ENCODE results near the gene SECTM1.
"Not testable (repeated sequence)": the region's sequence is repeated elsewhere in the genome, so short reads cannot be mapped to it uniquely, and the experiment has no call there.

SECTM1 gene

GRCh38 chr17:82354804-82355308 is 21.3 kb upstream of the SECTM1 start:
- H3K36me3 ChIP-seq (ENCODE audit: control insufficient read depth, insufficient read depth, low read length): no peaks in the 10 kb centered on the region
- no peaks in the 10 kb centered on the region for H3K9me3 ChIP-seq (ENCODE audit: control insufficient read depth, low read length)
- 92 to 96% methylated on average over 7 of the region's 7 CpGs for WGBS, 2 experiments
- H3K27ac ChIP-seq (ENCODE audit: insufficient read depth, low read depth, low read length, poor library complexity, severe bottlenecking): no peak overlapping the region
- H3K4me3 ChIP-seq (ENCODE audit: insufficient read depth, low read depth, low read length): no peak overlapping the region
- H3K4me1 ChIP-seq (ENCODE audit: control insufficient read depth, insufficient read depth, low read length): no peaks in the 10 kb centered on the region
- no peaks in the 10 kb centered on the region for H3K27me3 ChIP-seq (ENCODE audit: control insufficient read depth, insufficient read depth, low read length, poor library complexity, severe bottlenecking)

GRCh38 chr17:82353484-82353883 is 19.9 kb upstream of the SECTM1 start:
- peaks cover 4% of the 10 kb centered on the region for H3K27me3 ChIP-seq (ENCODE audit: control insufficient read depth, insufficient read depth, low read length, poor library complexity, severe bottlenecking)
- H3K9me3 ChIP-seq (ENCODE audit: control insufficient read depth, low read length): no peaks in the 10 kb centered on the region
- H3K4me1 ChIP-seq (ENCODE audit: control insufficient read depth, insufficient read depth, low read length): no peaks in the 10 kb centered on the region
- H3K4me3 ChIP-seq (ENCODE audit: insufficient read depth, low read depth, low read length): no peak overlapping the region
- WGBS, 2 experiments: 91 to 94% methylated on average over 8 of the region's 8 CpGs
- no peak overlapping the region for H3K27ac ChIP-seq (ENCODE audit: insufficient read depth, low read depth, low read length, poor library complexity, severe bottlenecking)
- H3K36me3 ChIP-seq (ENCODE audit: control insufficient read depth, insufficient read depth, low read length): no peaks in the 10 kb centered on the region

- 50 to 51% methylated on average over 26 of the region's 26 CpGs for WGBS, 2 experiments
- Histone ChIP-seq H3K9me3 (ENCODE audit: control insufficient read depth, low read length) (no peaks in the 10 kb centered on the region), H3K4me3 (ENCODE audit: insufficient read depth, low read depth, low read length) (no peak overlapping the region), H3K36me3 (ENCODE audit: control insufficient read depth, insufficient read depth, low read length) (no peaks in the 10 kb centered on the region), H3K27me3 (ENCODE audit: control insufficient read depth, insufficient read depth, low read length, poor library complexity, severe bottlenecking) (peaks cover 4% of the 10 kb centered on the region), H3K4me1 (ENCODE audit: control insufficient read depth, insufficient read depth, low read length) (no peaks in the 10 kb centered on the region), H3K27ac (ENCODE audit: insufficient read depth, low read depth, low read length, poor library complexity, severe bottlenecking) (no peak overlapping the region)
Measured at GRCh38 chr17:82351713-82352488, 18.3 kb upstream of the SECTM1 start.

DNA sequence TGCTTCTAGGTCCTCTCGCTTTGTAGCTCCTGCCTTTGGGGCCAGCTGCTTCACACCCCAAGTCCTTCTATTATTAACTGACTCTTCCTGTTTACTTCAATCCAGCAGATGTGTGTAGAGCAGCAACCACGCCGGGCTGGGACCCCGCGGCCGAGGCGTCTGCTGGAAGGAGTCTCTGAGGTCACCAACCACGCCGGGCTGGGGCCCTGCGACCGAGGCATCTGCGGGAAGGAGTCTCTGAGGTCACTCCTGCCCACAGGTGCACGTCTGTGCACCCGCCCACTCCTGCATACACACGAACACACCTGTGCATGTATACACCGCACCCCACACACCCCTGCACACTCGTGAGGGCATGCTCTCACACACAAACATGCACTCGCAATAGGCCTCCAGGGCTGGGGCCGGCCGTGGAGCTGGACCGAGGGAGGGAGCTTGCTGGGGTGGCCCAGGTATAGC is 17.7 kb upstream of the SECTM1 start:
- no peak overlapping the region for H3K4me3 ChIP-seq (ENCODE audit: insufficient read depth, low read depth, low read length)
- H3K4me1 ChIP-seq (ENCODE audit: control insufficient read depth, insufficient read depth, low read length): no peaks in the 10 kb centered on the region
- H3K27me3 ChIP-seq (ENCODE audit: control insufficient read depth, insufficient read depth, low read length, poor library complexity, severe bottlenecking): peaks cover 4% of the 10 kb centered on the region
- whole genome bisulfite sequencing, 2 experiments: 92 to 94% methylated on average over 21 of the region's 21 CpGs
- no peak overlapping the region for H3K27ac ChIP-seq (ENCODE audit: insufficient read depth, low read depth, low read length, poor library complexity, severe bottlenecking)
- H3K36me3 ChIP-seq (ENCODE audit: control insufficient read depth, insufficient read depth, low read length): no peaks in the 10 kb centered on the region
- H3K9me3 ChIP-seq (ENCODE audit: control insufficient read depth, low read length): no peaks in the 10 kb centered on the region

- Histone ChIP-seq H3K4me1 (ENCODE audit: control insufficient read depth, insufficient read depth, low read length) (no peaks in the 10 kb centered on the region), H3K36me3 (ENCODE audit: control insufficient read depth, insufficient read depth, low read length) (no peaks in the 10 kb centered on the region), H3K27ac (ENCODE audit: insufficient read depth, low read depth, low read length, poor library complexity, severe bottlenecking) (no peak overlapping the region), H3K27me3 (ENCODE audit: control insufficient read depth, insufficient read depth, low read length, poor library complexity, severe bottlenecking) (peaks cover 4% of the 10 kb centered on the region), H3K4me3 (ENCODE audit: insufficient read depth, low read depth, low read length) (no peak overlapping the region), H3K9me3 (ENCODE audit: control insufficient read depth, low read length) (no peaks in the 10 kb centered on the region)
- WGBS, 2 experiments: 93 to 94% methylated on average over 28 of the region's 28 CpGs
Measured at GRCh38 chr17:82350182-82351030, 16.8 kb upstream of the SECTM1 start.

DNA sequence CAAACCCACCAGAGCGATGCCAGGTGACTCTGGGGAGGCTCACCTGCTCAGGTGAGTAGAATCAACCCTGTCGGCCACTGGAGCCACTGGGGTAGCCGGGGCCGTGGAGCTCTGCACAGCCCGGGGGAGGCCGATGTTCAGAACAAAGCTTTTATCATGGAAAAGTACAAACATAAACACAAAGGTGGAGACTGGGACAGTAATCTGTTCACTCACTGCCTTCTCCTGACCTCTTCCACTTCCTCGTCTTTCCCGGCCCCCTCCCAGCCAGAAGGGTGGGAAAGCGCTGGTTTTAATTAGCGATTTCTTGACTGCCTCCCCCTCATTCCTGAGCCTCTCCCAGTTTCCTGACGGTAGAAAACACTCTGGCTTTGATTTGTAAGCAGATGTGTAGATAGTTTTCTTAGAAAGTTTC is 15.7 kb upstream of the SECTM1 start:
- H3K4me1 ChIP-seq (ENCODE audit: control insufficient read depth, insufficient read depth, low read length): peaks cover 9% of the 10 kb centered on the region
- H3K9me3 ChIP-seq (ENCODE audit: control insufficient read depth, low read length): no peaks in the 10 kb centered on the region
- no peak overlapping the region for H3K27ac ChIP-seq (ENCODE audit: insufficient read depth, low read depth, low read length, poor library complexity, severe bottlenecking)
- no peaks in the 10 kb centered on the region for H3K36me3 ChIP-seq (ENCODE audit: control insufficient read depth, insufficient read depth, low read length)
- no peak overlapping the region for H3K4me3 ChIP-seq (ENCODE audit: insufficient read depth, low read depth, low read length)
- H3K27me3 ChIP-seq (ENCODE audit: control insufficient read depth, insufficient read depth, low read length, poor library complexity, severe bottlenecking): peaks cover 4% of the 10 kb centered on the region
- 80 to 81% methylated on average over 11 of the region's 11 CpGs for WGBS, 2 experiments

DNA sequence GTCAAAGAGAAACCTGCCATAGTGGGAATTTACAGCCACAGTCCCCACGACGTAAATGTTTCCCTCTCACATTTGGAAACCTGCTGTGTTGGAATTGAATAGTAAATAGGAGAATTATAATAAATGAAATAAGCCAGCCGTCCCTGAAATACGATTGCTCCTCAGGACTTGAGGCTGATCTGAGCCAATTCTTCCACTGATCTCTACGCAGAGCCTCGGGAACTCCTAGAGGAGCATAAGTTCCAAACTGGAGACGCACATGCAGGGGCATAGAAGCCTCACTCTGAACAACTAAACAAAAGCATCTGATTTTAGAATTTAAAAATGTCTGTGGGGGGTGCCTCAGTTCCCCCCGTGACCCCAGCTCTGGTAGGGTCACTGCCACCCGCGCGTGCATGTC is 15.3 kb upstream of the SECTM1 start:
- H3K36me3 ChIP-seq (ENCODE audit: control insufficient read depth, insufficient read depth, low read length): no peaks in the 10 kb centered on the region
- WGBS, 2 experiments: 90 to 92% methylated on average over 11 of the region's 11 CpGs
- no peak overlapping the region for H3K27ac ChIP-seq (ENCODE audit: insufficient read depth, low read depth, low read length, poor library complexity, severe bottlenecking)

DNA sequence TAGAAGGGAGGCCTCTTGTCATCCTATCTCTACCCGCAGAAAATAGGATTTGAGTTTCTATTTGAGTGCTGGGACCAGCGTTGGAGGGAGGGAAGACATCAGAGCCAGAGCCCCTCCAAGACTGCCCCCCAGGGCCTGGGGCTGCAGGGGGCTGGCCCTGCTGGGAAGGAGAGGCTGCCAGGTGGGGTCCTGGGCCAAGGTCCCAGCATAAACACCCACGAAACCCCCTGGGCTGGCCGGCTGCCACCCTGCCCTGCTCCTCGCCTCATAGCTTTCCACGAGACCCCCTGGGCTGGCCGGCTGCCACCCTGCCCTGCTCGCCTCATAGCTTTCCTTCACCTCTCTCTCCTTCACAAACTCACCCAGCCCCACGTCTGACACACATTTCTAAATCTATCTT is 14.9 kb upstream of the SECTM1 start:
- no peak overlapping the region for H3K27ac ChIP-seq (ENCODE audit: insufficient read depth, low read depth, low read length, poor library complexity, severe bottlenecking)
- no peak overlapping the region for H3K4me3 ChIP-seq (ENCODE audit: insufficient read depth, low read depth, low read length)
- peaks cover 4% of the 10 kb centered on the region for H3K27me3 ChIP-seq (ENCODE audit: control insufficient read depth, insufficient read depth, low read length, poor library complexity, severe bottlenecking)
- H3K4me1 ChIP-seq (ENCODE audit: control insufficient read depth, insufficient read depth, low read length): peaks cover 9% of the 10 kb centered on the region
- no peaks in the 10 kb centered on the region for H3K9me3 ChIP-seq (ENCODE audit: control insufficient read depth, low read length)
- H3K36me3 ChIP-seq (ENCODE audit: control insufficient read depth, insufficient read depth, low read length): no peaks in the 10 kb centered on the region
- WGBS, 2 experiments: 83 to 90% methylated on average over 9 of the region's 9 CpGs

More for the DNA sequence above, 15.3 kb upstream of the SECTM1 start:
- H3K27me3 ChIP-seq (ENCODE audit: control insufficient read depth, insufficient read depth, low read length, poor library complexity, severe bottlenecking): peaks cover 4% of the 10 kb centered on the region
- no peak overlapping the region for H3K4me3 ChIP-seq (ENCODE audit: insufficient read depth, low read depth, low read length)
- H3K4me1 ChIP-seq (ENCODE audit: control insufficient read depth, insufficient read depth, low read length): peaks cover 9% of the 10 kb centered on the region
- H3K9me3 ChIP-seq (ENCODE audit: control insufficient read depth, low read length): no peaks in the 10 kb centered on the region

DNA sequence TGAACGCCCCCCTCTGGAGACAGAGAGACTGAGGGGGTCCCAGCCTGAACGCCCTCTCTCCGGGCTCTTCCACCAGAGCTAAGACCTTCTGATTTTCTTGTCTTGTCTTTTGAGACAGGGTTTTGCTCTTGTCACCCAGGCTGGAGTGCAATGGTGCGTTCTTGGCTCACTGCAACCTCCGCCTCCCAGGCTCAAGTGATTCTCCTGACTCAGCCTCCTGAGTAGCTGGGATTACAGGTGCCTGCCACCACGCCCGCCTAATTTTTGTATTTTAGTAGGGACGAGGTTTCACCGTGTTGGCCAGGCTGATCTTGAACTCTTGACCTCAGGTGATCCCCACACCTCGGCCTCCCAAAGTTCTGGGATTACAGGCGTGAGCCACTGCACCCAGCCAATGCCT is 14.4 kb upstream of the SECTM1 start:
- H3K27me3 ChIP-seq (ENCODE audit: control insufficient read depth, insufficient read depth, low read length, poor library complexity, severe bottlenecking); H3K9me3 ChIP-seq (ENCODE audit: control insufficient read depth, low read length); H3K4me3 ChIP-seq (ENCODE audit: insufficient read depth, low read depth, low read length); H3K36me3 ChIP-seq (ENCODE audit: control insufficient read depth, insufficient read depth, low read length); H3K27ac ChIP-seq (ENCODE audit: insufficient read depth, low read depth, low read length, poor library complexity, severe bottlenecking); H3K4me1 ChIP-seq (ENCODE audit: control insufficient read depth, insufficient read depth, low read length): not testable (repeated sequence)
- WGBS, 2 experiments: 89 to 90% methylated on average over 11 of the region's 11 CpGs
